SU-DHL-6 (cell line): ENCODE measurements around the gene PSME2.
A peak's percentile ranks its signal among the peaks of the same experiment; 100 is the strongest.

ENCODE experiments used
- H2AFZ ChIP-seq: fragments of 200-600 bp; sonication (generic); 2 replicates; pipeline ENCODE4 v1.6.1; 2014; ENCODE audit warnings: low read depth, mild to moderate bottlenecking, moderate library complexity, mixed read lengths, antibody characterized with exemption, low read length; ENCODE audit not compliant: severe bottlenecking
- H3F3A ChIP-seq: fragments of 200-600 bp; shearing (Covaris generic); 2 replicates; pipeline ENCODE4 v1.6.0; 2016; ENCODE audit warnings: antibody characterized with exemption, mild to moderate bottlenecking; ENCODE audit not compliant: insufficient read depth
- H3K27ac ChIP-seq: fragments of 200-600 bp; sonication (generic); 2 replicates; pipeline ENCODE4 v1.5.1; 2016; ENCODE audit warnings: low read depth, mild to moderate bottlenecking, low read length, moderate library complexity, mixed read lengths
- H3K27me3 ChIP-seq: fragments of 200-600 bp; sonication (generic), shearing (Covaris generic); 2 replicates; pipeline ENCODE4 v1.6.0; 2014; ENCODE audit warnings: mild to moderate bottlenecking, low read length
- H3K36me3 ChIP-seq: fragments of 200-600 bp; sonication (generic); 2 replicates; pipeline ENCODE4 v1.6.1; 2014; ENCODE audit warnings: mild to moderate bottlenecking, low read length, mixed read lengths
- H3K4me2 ChIP-seq: fragments of 300-600, 200-600 bp; shearing (Covaris generic), sonication (generic); 2 replicates; pipeline ENCODE4 v1.6.0; 2014; ENCODE audit warnings: low read length, low read depth, mild to moderate bottlenecking; ENCODE audit not compliant: poor library complexity, severe bottlenecking
- H3K4me3 ChIP-seq: fragments of 200-600 bp; sonication (generic); 2 replicates; pipeline ENCODE4 v1.5.1; 2014; ENCODE audit warnings: antibody characterized with exemption, low read length, mild to moderate bottlenecking, mixed read lengths; ENCODE audit not compliant: insufficient read depth, poor library complexity, severe bottlenecking
- H3K79me2 ChIP-seq: fragments of 200-600 bp; sonication (generic); 2 replicates; pipeline ENCODE4 v1.6.1; 2014; ENCODE audit warnings: mild to moderate bottlenecking, low read length, moderate library complexity; ENCODE audit not compliant: insufficient read depth
- H3K9ac ChIP-seq: fragments of 200-600 bp; sonication (generic); 2 replicates; pipeline ENCODE4 v1.7.0; 2014; ENCODE audit warnings: mild to moderate bottlenecking, low read length
- H3K9me2 ChIP-seq: fragments of 200-600 bp; sonication (generic); replicated peaks from 2 replicates; pipeline ENCODE4 v1.6.1; 2014; ENCODE audit warnings: low read length; ENCODE audit not compliant: insufficient read depth
- H3K9me3 ChIP-seq: fragments of 200-600 bp; sonication (generic); 2 replicates; pipeline ENCODE4 v1.6.1; 2014; ENCODE audit warnings: low read length, mixed read lengths; ENCODE audit not compliant: insufficient read depth
- H4K20me1 ChIP-seq: fragments of 200-600 bp; sonication (generic); 2 replicates; pipeline ENCODE4 v1.6.1; 2014; ENCODE audit warnings: low read depth, mild to moderate bottlenecking, antibody characterized with exemption, low read length, moderate library complexity, mixed read lengths
- CTCF ChIP-seq: fragments of 200-600 bp; sonication (generic); IDR thresholded peaks from one replicate; pipeline ENCODE4 v1.5.1; 2017; ENCODE audit warnings: antibody characterized with exemption, mild to moderate bottlenecking, low read length, moderate library complexity; ENCODE audit not compliant: insufficient read depth, poor library complexity, severe bottlenecking
- EZH2phosphoT487 ChIP-seq: fragments of 200-600 bp; sonication (generic), shearing (Covaris generic); conservative IDR thresholded peaks from 2 replicates; pipeline ENCODE4 v1.6.1; 2018; ENCODE audit warnings: mild to moderate bottlenecking, antibody characterized with exemption, low read length, moderate library complexity, mixed read lengths

PSME2 gene

GRCh38 chr14:24187539-24187915 is 41.1 kb upstream of the PSME2 start:
- Histone ChIP-seq H3K9me2 (no peaks in the 10 kb centered on the region), H3K36me3 (no peaks in the 10 kb centered on the region), H3K9ac (peak overlapping the region; percentile 72), H4K20me1 (no peaks in the 10 kb centered on the region), H3K79me2 (no peaks in the 10 kb centered on the region), H3K27me3 (no peaks in the 10 kb centered on the region), H2AFZ (no peak overlapping the region), H3F3A (peaks cover 14% of the 10 kb centered on the region), H3K4me3 (peak overlapping the region; percentile 81), H3K9me3 (no peaks in the 10 kb centered on the region), H3K27ac (peak overlapping the region; percentile 44; the same call in 1 of the 2 replicates), H3K4me2 (peak overlapping the region; percentile 71)
- TF ChIP-seq EZH2phosphoT487 (no peak), CTCF (no peak)

- Histone ChIP-seq H3K27me3 (no peaks in the 10 kb centered on the region), H3F3A (peaks cover 14% of the 10 kb centered on the region), H3K27ac (no peak overlapping the region), H3K36me3 (no peaks in the 10 kb centered on the region), H3K4me2 (peak overlapping the region; percentile 71), H4K20me1 (no peaks in the 10 kb centered on the region), H3K9ac (0 out of 2 replicates have a peak overlapping the region, but pooled peaks have one; percentile 72), H2AFZ (no peak overlapping the region), H3K4me3 (no peak overlapping the region), H3K9me3 (no peaks in the 10 kb centered on the region), H3K9me2 (no peaks in the 10 kb centered on the region), H3K79me2 (no peaks in the 10 kb centered on the region)
- TF ChIP-seq EZH2phosphoT487 (no peak), CTCF (no peak)
Observed at GRCh38 chr14:24186831-24187538, 40.6 kb upstream of the PSME2 start.

GRCh38 chr14:24185741-24186140 is 39.3 kb upstream of the PSME2 start:
- H2AFZ ChIP-seq = no peak overlapping the region
- no peaks in the 10 kb centered on the region for H3K36me3 ChIP-seq
- H3K79me2 ChIP-seq = no peaks in the 10 kb centered on the region
- no peak overlapping the region for H3K4me2 ChIP-seq
- H3K9ac ChIP-seq = no peak overlapping the region
- H3K27me3 ChIP-seq = no peaks in the 10 kb centered on the region
- no peaks in the 10 kb centered on the region for H3K9me3 ChIP-seq
- H4K20me1 ChIP-seq = no peaks in the 10 kb centered on the region
- H3K27ac ChIP-seq = no peak overlapping the region
- TF ChIP-seq EZH2phosphoT487 (no peak), CTCF (no peak)
- H3K4me3 ChIP-seq = no peak overlapping the region
- H3K9me2 ChIP-seq = no peaks in the 10 kb centered on the region
- H3F3A ChIP-seq = peaks cover 14% of the 10 kb centered on the region
